GM18499 (cell line): ENCODE data around the gene NSUN5.
"Not testable (repeated sequence)": the region's sequence is repeated elsewhere in the genome, so short reads cannot be mapped to it uniquely, and the experiment has no call there.

Source experiments
- ATAC-seq: cut with Tn5 transposase; IDR thresholded peaks from one replicate; pipeline ENCODE4 v1.9.1; 2021; ENCODE audit warnings: moderate number of reproducible peaks; ENCODE audit not compliant: insufficient read depth, unreplicated experiment

NSUN5 gene

GRCh38 chr7:73327922-73328321, 19.3 kb upstream of the NSUN5 start, which contains the start of the genes FKBP6 and TRIM50:
Gene FKBP6 (plus strand): TSS chr7:73328161. CDS start chr7:73328429, 268 bp downstream.
Gene TRIM50 (minus strand): TSS chr7:73328082. CDS start chr7:73324787, 3,295 bp downstream.
- ATAC-seq = not testable (repeated sequence)

- ATAC-seq = not testable (repeated sequence)
These were observed 18.8 kb upstream of the NSUN5 start for GRCh38 chr7:73327449-73327848.

- not testable (repeated sequence) for ATAC-seq
These were observed 16.8 kb upstream of the NSUN5 start for GRCh38 chr7:73325424-73325823.

- ATAC-seq = not testable (repeated sequence)
These were observed 15.6 kb upstream of the NSUN5 start for GRCh38 chr7:73324081-73324845.

- not testable (repeated sequence) for ATAC-seq
These were observed 14.9 kb upstream of the NSUN5 start for GRCh38 chr7:73323434-73324080.

GRCh38 chr7:73320009-73320408, 11.4 kb upstream of the NSUN5 start:
- ATAC-seq = not testable (repeated sequence)

GRCh38 chr7:73319541-73319940, 10.9 kb upstream of the NSUN5 start:
- ATAC-seq = not testable (repeated sequence)

- ATAC-seq = not testable (repeated sequence)
These were observed 10.1 kb upstream of the NSUN5 start for GRCh38 chr7:73318656-73319204.

GRCh38 chr7:73316521-73316920, 7.9 kb upstream of the NSUN5 start:
- no peak for ATAC-seq

GRCh38 chr7:73314271-73314670, 5.6 kb upstream of the NSUN5 start:
- ATAC-seq = no peak

- no peak for ATAC-seq
These were observed 4.9 kb upstream of the NSUN5 start for GRCh38 chr7:73313521-73313906.

GRCh38 chr7:73312831-73313520, 4.3 kb upstream of the NSUN5 start:
- ATAC-seq = no peak

GRCh38 chr7:73311421-73311820, 2.8 kb upstream of the NSUN5 start:
- ATAC-seq = not testable (repeated sequence)

- no peak for ATAC-seq
These were observed 457 bp downstream of the NSUN5 start for GRCh38 chr7:73308074-73308664.

- no peak for ATAC-seq
These were observed 1.2 kb downstream of the NSUN5 start for GRCh38 chr7:73307436-73307835.

GRCh38 chr7:73304612-73305387, 3.8 kb downstream of the NSUN5 start:
- ATAC-seq = not testable (repeated sequence)

- ATAC-seq = no peak
These were observed 4.6 kb downstream of the NSUN5 start for GRCh38 chr7:73304071-73304470.

- ATAC-seq = no peak
These were observed 5.1 kb downstream of the NSUN5 start for GRCh38 chr7:73303546-73303945.

GRCh38 chr7:73302846-73303245, 5.8 kb downstream of the NSUN5 start:
- ATAC-seq = not testable (repeated sequence)
